GM23248 (cell line): ENCODE results near the gene NYAP1.

Experiments used
- EZH2 ChIP-seq: fragments of 200-600 bp; sonication (generic); IDR thresholded peaks from 2 replicates; pipeline ENCODE4 v1.6.1; 2018; ENCODE audit warnings: antibody characterized with exemption, mild to moderate bottlenecking; ENCODE audit not compliant: insufficient read depth, poor library complexity, severe bottlenecking
- EZH2phosphoT487 ChIP-seq: fragments of 200-600 bp; sonication (generic); IDR thresholded peaks from 2 replicates; pipeline ENCODE4 v1.6.1; 2018; ENCODE audit warnings: antibody characterized with exemption, moderate library complexity, mild to moderate bottlenecking, low read depth; ENCODE audit not compliant: insufficient read depth

- TF ChIP-seq EZH2phosphoT487 = no peak
- TF ChIP-seq EZH2 = no peak
Observed at GRCh38 chr7:100443096-100443840, 40.5 kb upstream of the NYAP1 start.
